ENCODE data around the gene BCKDK.

BCKDK gene

GRCh38 chr16:31077024-31077423 lies 31.2 kb upstream of the BCKDK start:
- ATAC-seq (no peak), DNase-seq (no peak)
- H3K4me1 Mint-ChIP-seq, result peaks cover 76% of the 10 kb centered on the region
- H3K4me3 Mint-ChIP-seq, result no peak overlapping the region
- no peaks in the 10 kb centered on the region for H3K27me3 Mint-ChIP-seq
- H3K9me3 Mint-ChIP-seq, result no peaks in the 10 kb centered on the region
- H3K27ac Mint-ChIP-seq, result no peak overlapping the region

GRCh38 chr16:31077592-31078396 lies 30.4 kb upstream of the BCKDK start:
- H3K4me3 Mint-ChIP-seq, result no peak overlapping the region
- ATAC-seq (no peak), DNase-seq (no peak)
- H3K27me3 Mint-ChIP-seq, result no peaks in the 10 kb centered on the region
- no peaks in the 10 kb centered on the region for H3K9me3 Mint-ChIP-seq
- peak overlapping the region in 1 of 2 donors; percentile 60 for H3K27ac Mint-ChIP-seq
- peaks cover 73% of the 10 kb centered on the region for H3K4me1 Mint-ChIP-seq

GRCh38 chr16:31078597-31079341 lies 29.4 kb upstream of the BCKDK start:
- no peaks in the 10 kb centered on the region for H3K9me3 Mint-ChIP-seq
- no peak for DNase-seq
- H3K4me3 Mint-ChIP-seq, result no peak overlapping the region
- no peak for ATAC-seq
- H3K27ac Mint-ChIP-seq, result no peak overlapping the region
- H3K27me3 Mint-ChIP-seq, result no peaks in the 10 kb centered on the region
- peaks cover 72% of the 10 kb centered on the region for H3K4me1 Mint-ChIP-seq

GRCh38 chr16:31079342-31079944 lies 28.7 kb upstream of the BCKDK start:
- peaks cover 71% of the 10 kb centered on the region for H3K4me1 Mint-ChIP-seq
- H3K4me3 Mint-ChIP-seq, result no peak overlapping the region
- H3K27ac Mint-ChIP-seq, result peak overlapping the region; percentile 50 to 65
- no peaks in the 10 kb centered on the region for H3K27me3 Mint-ChIP-seq
- no peak for DNase-seq
- peak; percentile 22 for ATAC-seq
- no peaks in the 10 kb centered on the region for H3K9me3 Mint-ChIP-seq

- H3K27ac Mint-ChIP-seq, result peak overlapping the region in 1 of 2 donors; percentile 48
- H3K27me3 Mint-ChIP-seq, result no peaks in the 10 kb centered on the region
- no peak for ATAC-seq
- no peak for DNase-seq
- no peak overlapping the region for H3K4me3 Mint-ChIP-seq
- H3K4me1 Mint-ChIP-seq, result peaks cover 64% of the 10 kb centered on the region
- H3K9me3 Mint-ChIP-seq, result no peaks in the 10 kb centered on the region
Measured at GRCh38 chr16:31080035-31080629, 28.1 kb upstream of the BCKDK start.

- ATAC-seq (no peak), DNase-seq (no peak)
- H3K27me3 Mint-ChIP-seq, result no peaks in the 10 kb centered on the region
- no peaks in the 10 kb centered on the region for H3K9me3 Mint-ChIP-seq
- H3K27ac Mint-ChIP-seq, result peak overlapping the region; percentile 20 to 42
- H3K4me3 Mint-ChIP-seq, result peak overlapping the region in 1 of 2 donors; percentile 13
- H3K4me1 Mint-ChIP-seq, result peaks cover 57% of the 10 kb centered on the region
Measured at GRCh38 chr16:31080756-31081419, 27.3 kb upstream of the BCKDK start.

- ATAC-seq (no peak), DNase-seq (no peak)
- H3K9me3 Mint-ChIP-seq, result no peaks in the 10 kb centered on the region
- no peaks in the 10 kb centered on the region for H3K27me3 Mint-ChIP-seq
- peak overlapping the region in 1 of 2 donors; percentile 39 for H3K4me3 Mint-ChIP-seq
- H3K27ac Mint-ChIP-seq, result no peak overlapping the region
- H3K4me1 Mint-ChIP-seq, result peaks cover 50% of the 10 kb centered on the region
Measured at GRCh38 chr16:31081428-31082351, 26.5 kb upstream of the BCKDK start.

- H3K4me3 Mint-ChIP-seq, result no peak overlapping the region
- H3K4me1 Mint-ChIP-seq, result peaks cover 48% of the 10 kb centered on the region
- peak overlapping the region; percentile 63 to 94 for H3K27ac Mint-ChIP-seq
- no peaks in the 10 kb centered on the region for H3K9me3 Mint-ChIP-seq
- DNase-seq (no peak), ATAC-seq (no peak)
- no peaks in the 10 kb centered on the region for H3K27me3 Mint-ChIP-seq
Measured at GRCh38 chr16:31082368-31083045, 25.7 kb upstream of the BCKDK start.

GRCh38 chr16:31083081-31083480 lies 25.1 kb upstream of the BCKDK start:
- Mint-ChIP-seq H3K4me1 (peaks cover 43% of the 10 kb centered on the region), H3K27ac (peak overlapping the region in 1 of 2 donors; percentile 94), H3K27me3 (no peaks in the 10 kb centered on the region), H3K4me3 (no peak overlapping the region), H3K9me3 (no peaks in the 10 kb centered on the region)
- ATAC-seq (no peak), DNase-seq (no peak)

- Mint-ChIP-seq H3K27me3 (no peaks in the 10 kb centered on the region), H3K4me3 (no peak overlapping the region), H3K27ac (peak overlapping the region; percentile 77 to 94), H3K9me3 (no peaks in the 10 kb centered on the region), H3K4me1 (peaks cover 43% of the 10 kb centered on the region)
- DNase-seq (no peak), ATAC-seq (no peak)
Measured at GRCh38 chr16:31083556-31083955, 24.6 kb upstream of the BCKDK start.

- no peaks in the 10 kb centered on the region for H3K9me3 Mint-ChIP-seq
- H3K27ac Mint-ChIP-seq, result peak overlapping the region; percentile 77 to 89
- DNase-seq, result no peak
Measured at GRCh38 chr16:31083981-31084380, 24.2 kb upstream of the BCKDK start.

GRCh38 chr16:31084584-31085302 lies 23.4 kb upstream of the BCKDK start:
- Mint-ChIP-seq H3K27me3 (no peaks in the 10 kb centered on the region), H3K4me1 (peaks cover 37% of the 10 kb centered on the region), H3K27ac (peak overlapping the region in 1 of 2 donors; percentile 89), H3K9me3 (no peaks in the 10 kb centered on the region), H3K4me3 (no peak overlapping the region)
- ATAC-seq, result peak; percentile 14
- no peak for DNase-seq

More at GRCh38 chr16:31083981-31084380, 24.2 kb upstream of the BCKDK start:
- Mint-ChIP-seq H3K4me3 (no peak overlapping the region), H3K4me1 (peaks cover 43% of the 10 kb centered on the region), H3K27me3 (no peaks in the 10 kb centered on the region)
- no peak for ATAC-seq

GRCh38 chr16:31085411-31085810 lies 22.8 kb upstream of the BCKDK start:
- Mint-ChIP-seq H3K9me3 (no peaks in the 10 kb centered on the region), H3K4me1 (peaks cover 32% of the 10 kb centered on the region), H3K4me3 (no peak overlapping the region), H3K27me3 (no peaks in the 10 kb centered on the region), H3K27ac (peak overlapping the region; percentile 53 to 96)
- ATAC-seq, result no peak
- no peak for DNase-seq

Data from stimulated activated naive CD8-positive, alpha-beta T cell treated with anti-CD3 and anti-CD28 coated beads, Interleukin-15, amount 100 ng/mL, for 72 hours (primary cell).